GM19467 (cell line): ENCODE data around the gene MYCN.
"Not testable (repeated sequence)": the region's sequence is repeated elsewhere in the genome, so short reads cannot be mapped to it uniquely, and the experiment has no call there.

ENCODE experiments used
- ATAC-seq: cut with Tn5 transposase; IDR thresholded peaks from one replicate; pipeline ENCODE4 v1.9.1; 2021; ENCODE audit warnings: mild to moderate bottlenecking, moderate library complexity; ENCODE audit not compliant: unreplicated experiment

MYCN gene

DNA sequence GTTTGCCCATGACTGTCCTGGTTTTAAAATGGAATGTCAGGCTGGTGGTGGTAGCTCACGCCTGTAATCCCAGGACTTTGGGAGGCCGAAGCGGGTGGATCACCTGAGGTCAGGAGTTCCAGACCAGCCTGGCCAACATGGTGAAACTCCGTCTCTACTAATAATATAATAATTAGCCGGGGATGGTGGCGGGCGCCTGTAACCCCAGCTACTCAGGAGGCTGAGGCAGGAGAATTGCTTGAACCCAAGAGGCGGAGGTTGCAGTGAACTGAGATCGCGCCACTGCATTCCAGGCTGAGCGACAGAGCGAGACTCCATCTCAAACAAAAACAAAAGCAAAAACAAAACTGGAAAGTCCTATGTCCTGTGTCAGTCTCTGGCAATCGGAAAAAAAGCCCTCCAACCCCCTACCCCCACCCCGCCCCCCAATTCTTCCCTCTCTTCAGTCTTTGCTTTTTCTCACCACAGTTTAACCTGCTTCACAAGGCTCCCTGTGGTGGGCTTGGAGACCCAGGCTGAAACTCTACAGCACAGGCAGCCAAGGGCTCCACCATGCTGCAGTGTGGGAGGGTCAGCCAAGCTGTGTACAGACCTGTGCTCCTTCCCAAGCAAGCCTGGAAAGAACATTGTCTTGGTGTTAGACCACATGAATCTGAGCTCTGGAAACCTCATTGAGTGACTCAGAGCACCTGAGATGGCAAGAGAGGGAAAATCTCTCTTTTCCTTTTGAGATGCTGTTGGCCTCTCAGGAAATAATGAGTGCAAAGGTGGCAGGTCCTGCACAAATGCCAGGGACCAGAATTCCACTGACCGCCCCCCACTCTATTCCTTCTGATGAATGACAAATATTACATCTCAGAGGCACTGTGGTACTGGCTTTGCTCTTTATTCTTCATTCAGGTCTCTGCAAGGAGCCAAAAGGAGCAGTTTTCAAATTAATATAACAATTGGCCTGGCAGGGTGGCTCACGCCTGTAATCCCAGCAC is 16.7 kb downstream of the MYCN start:
- ATAC-seq = no peak

DNA sequence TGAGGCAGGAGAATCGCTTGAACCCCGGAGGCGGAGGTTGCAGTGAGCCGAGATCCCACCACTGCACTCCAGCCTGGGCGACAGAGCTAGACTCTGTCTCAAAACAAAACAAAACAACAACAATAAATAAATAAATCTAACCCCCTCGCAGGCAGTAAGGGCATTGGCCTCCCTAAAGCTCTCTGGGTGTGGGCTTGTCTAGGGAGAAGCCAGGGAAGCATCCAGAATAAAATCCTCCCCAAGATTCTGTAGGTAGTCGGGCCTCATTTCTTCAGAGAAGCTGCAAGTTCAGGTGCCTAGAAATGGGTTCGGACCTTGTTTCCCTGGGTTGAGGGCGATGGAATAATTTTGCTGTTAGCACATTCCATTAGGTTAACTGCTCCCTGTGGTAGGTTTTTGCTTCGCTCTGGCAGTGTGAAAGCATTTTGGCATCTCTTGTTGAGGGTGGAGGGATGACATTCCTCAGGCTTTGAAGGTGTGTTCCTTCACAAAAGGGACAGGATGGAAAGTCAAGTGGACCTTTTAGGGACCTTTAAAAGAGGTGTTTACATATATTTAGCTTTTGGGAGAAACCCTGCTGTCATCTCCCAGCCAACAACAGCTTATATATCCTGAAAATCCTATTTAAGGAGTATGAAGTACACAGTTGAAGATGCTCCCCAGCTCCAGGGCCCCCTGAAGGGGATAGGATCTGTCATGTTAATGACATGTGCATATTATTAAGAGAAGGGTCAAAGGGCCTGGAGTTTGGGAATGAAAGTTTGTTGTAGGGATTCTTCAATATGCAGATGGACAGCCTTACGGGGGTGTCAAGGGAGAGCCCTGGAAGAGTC is 17.7 kb downstream of the MYCN start:
- ATAC-seq = no peak

DNA sequence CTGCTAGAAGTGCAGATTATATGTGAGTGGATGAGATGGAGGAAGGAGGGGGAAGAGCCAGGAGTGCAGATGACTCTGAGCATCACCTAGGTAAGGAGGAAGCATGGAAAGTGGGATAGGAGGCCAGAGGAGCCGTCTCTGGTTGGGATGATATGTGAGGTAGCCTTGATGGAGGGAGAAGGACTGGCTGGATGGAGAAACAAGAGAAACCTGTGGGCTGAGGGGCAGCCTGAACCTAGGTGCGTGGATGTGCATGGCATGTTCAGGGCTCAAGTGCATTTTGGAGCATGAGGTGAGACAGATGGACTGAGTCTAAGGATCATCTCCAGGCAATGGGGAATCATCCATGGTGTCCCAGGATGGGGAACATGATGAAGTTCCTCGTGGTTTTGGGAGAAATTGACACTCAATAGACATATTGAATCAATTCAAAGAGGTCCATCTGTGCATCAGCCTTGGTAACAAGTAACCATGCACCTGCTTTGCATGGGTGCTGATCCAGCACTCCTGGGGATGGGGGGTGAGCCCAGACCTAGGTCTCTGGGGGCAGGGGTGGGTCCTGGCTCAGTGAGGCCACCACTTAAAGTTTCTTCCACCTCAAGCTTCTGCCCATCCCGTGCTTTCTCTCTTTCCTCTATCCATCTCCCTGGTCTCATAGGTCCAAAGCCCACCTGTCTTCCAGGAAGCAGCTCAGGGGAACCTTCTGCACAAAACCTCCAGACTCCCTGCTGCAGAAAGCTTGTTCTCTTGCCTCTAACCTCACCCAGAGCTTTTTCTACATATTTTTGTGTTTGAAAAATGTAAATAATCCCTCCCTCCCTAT is 19.2 kb downstream of the MYCN start:
- ATAC-seq = no peak

DNA sequence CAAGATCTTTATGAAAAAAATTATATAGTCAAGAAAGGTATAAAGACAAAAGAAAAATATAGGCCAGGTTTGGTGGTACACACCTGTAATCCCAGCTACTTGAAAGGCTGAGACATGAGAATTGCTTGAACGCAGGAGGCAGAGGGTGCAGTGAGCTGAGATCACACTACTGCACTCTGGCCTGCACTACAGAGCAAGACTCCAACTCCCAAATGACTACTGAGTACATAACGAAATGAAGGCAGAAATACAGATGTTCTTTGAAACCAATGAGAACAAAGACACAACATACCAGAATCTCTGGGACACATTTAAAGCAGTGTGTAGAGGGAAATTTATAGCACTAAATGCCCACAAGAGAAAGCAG is 19.8 kb downstream of the MYCN start:
- not testable (repeated sequence) for ATAC-seq

DNA sequence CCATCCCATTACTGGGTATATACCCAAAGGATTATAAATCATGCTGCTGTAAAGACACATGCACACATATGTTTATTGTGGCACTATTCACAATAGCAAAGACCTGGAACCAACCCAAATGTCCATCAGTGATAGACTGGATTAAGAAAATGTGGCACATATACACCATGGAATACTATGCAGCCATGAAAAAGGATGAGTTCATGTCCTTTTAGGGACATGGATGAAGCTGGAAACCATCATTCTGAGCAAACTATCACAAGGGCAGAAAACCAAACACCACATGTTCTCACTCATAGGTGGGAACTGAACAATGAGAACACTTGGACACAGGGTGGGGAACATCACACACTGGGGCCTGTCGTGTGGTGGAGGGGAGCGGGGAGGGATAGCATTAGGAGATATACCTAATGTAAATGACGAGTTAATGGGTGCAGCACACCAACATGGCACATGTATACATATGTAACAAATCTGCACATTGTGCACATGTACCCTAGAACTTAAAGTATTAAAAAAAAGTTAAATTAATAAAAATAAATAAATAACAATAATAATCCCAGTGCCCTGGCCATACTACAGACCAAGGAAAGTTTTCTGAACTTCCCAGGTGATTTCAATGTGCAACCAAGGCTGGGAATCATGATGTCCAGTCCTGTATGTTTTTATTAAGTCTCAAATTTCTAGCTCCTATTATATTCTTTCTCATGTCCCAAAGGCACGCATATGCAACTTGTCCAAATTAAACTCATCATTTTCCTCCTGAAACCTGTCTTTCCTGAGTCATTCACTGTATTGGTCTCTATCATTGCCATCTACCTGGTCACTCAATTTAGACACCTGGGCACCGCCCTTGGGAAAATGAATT is 23.0 kb downstream of the MYCN start:
- not testable (repeated sequence) for ATAC-seq

DNA sequence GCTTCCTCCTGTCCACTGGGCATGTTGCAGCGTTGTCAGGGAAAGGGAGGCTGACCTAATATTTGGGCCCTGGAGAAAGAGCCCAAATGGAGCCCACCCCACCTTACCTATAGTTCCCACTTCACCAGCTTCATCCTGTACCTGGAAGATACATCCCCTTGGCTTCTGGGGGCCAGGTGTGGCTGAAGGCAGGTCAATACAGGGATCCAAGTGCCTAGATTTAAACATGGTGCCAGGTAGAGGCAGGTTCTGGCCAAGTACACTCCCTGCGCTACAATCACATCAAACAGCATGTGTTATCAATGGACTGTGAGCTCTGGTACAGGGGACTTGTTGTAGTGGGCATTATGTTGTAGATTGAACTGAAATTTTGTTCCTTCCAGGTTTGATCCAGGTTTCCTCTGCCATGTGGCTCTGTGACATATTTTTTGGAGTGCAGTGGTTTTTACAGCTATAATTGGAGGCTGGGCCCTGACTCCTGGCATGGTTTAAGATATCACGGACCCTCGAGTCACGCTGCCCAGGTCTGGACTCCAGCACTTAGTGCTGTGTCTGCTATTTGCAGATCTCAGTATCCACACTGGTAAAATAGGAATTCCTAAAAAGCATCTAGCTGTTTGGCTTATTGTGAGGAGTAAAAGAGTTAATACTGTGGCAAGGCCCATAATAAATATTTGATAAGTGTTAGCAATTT is 23.8 kb downstream of the MYCN start:
- ATAC-seq = no peak

DNA sequence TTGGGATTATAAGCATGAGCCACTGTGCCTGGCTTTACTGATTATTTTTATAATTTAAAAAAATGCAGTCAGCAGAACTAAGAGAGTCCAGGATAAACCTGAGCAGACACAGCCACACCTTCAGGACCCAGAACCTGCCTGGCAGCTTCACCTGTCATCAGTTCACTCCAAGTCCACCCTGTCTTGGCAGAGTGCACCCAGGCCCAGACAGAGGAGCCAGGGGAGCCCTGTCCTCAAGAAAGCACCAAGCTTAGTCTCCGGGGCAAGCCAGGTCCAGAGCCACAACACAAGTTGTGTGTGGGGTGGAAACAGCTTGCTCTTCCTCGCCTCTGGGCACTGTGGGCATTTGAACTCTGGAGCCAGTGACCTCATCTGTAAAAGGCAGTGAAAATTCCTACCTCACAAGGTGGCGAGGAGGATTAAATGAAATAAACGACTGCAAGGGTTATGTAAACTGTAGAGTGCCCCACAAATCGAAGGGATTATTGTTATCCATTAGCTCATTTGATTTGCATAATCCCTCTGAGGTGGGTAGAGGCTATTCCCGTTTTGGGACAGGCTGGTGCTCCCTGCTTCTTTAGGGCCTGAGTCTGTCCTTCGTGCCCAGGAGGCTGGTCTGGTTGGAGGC is 24.7 kb downstream of the MYCN start:
- no peak for ATAC-seq

DNA sequence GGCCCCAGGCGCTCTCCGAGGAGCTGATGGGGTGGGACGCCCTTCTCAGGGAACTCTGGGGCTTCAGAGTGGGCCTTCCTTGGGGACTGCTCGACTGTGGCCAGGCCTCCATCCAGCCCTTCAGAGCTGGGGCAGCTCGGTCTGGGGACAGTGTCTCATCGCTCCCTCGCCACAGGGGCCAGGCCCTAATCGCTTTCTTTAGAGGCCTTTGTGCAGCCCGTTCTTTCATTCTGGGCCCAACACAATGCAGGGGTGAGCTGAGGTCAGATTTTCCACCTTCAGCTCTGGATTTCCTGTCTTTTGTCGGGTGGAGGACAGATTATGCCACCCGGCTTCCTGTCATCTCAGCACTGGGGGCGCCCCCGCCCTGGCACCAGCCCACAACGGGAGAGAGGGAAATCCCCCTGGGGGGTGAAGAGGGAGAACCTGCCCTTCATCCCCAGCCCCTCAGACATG is 25.2 kb downstream of the MYCN start:
- ATAC-seq = no peak

DNA sequence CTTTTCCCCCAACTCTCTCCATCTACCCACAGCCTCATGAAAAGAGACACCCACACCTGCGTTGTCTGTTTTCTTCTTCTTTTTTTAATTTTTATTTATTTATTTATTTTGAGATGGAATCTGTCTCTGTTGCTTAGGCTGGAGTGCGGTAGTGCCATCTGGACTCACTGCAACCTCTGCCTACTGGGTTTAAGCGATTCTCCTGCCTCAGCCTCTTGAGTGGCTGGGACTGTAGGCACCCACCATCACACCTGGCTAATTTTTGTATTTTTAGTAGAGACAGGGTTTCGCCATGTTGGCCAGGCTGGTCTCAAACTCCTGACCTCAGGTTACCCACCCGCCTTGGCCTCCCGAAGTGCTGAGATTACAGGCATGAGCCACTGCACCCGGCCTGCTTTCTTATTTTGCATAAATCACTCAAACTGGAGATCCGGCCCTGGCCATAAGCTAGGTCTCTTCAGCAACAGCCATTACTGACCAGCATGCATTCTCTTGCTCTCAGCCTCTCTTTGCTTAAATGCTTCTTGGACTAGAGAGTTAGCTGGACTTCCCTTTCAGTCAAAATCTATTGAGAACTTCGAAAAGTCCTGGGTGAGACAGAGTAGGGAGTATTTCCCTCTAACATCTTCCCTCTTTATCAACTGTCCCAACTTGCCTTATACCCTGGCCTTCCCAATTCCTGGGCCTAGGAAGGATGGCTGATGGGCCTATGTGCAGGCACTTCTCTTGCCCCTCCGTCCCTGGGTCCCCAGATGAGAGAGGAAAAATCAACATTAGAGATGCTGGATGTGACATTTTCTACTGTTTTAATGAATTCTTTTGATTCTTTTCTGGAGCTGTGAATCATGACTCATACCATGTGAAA is 27.3 kb downstream of the MYCN start:
- ATAC-seq = no peak

DNA sequence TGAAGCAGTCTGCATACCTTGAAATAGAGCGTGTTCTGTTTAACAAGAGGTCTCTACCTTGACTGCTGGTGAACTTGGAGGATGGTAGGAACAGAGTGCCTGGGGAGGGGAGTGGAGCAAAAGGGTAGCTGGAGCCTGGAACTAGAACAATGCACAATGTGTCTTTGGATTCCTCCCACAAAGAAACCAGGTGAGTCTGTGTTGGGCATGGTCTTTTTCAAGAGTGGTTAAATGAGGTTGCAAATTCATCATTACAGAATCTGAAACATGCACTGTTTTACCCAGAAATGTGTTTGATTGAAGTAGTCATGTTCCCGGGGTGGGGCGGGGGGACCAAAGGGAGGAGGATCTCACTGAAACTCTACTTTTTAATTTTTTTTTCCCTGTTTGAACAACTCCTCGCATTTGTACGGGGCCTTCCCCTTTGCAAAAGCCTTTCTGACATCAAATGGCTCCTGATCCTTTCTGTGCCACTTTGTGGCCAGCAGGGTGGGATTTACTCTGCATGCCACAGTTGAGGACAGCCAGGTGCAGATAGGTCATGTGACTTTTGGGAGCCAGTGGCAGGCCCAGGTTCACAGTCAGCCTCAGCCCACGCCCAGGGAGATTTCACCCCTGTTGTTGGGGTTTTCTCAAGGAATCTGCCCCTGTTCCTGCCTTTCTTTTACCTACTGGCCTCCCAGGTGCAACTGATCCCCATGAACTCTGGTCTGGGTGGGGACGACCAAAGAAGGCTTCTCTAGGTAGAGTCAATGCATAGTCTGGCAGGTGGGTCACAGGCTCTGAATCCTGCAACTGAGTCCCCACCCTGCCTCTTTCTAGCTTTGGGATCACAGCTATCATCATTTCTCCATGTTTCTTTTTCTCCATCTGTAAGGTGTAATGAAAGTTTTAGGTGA is 28.2 kb downstream of the MYCN start:
- ATAC-seq = no peak

DNA sequence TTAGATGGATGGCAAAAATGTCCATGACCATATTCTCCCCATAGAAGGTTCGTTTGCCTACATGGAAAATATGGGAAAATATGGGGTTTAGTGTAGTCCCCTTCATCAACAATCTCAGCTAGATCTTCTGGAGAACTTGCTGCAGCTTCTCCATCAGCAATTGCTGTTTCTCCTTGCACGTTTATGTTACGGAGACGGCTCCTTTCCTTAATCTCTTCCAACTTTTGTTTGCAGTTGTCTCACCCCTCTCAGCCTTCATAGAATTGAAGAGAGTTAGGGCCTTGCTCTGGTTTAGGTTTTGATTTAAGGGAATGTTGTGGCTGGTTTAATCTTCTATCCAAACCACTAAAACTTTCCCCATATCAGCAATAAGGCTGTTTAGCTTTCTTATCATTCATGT is 28.9 kb downstream of the MYCN start:
- ATAC-seq = no peak

DNA sequence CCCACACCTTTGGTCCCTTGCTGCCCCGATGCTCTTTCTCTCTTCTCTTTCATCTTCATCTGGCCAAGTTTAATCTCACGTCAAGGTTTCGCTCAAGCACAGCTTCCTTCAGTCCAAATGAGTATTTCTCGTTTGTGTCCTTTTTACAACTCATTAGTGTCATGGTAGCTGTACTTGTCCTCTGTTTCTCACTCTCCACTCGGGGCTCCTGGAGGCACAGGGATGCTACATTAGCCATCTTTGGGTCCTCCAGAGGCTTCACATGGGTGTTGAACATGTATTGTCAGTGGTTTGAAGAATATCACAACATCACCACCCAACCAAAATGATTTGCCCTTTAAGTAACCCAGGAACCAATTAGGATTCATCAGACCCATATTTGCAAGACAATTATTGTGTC is 30.4 kb downstream of the MYCN start:
- no peak for ATAC-seq

DNA sequence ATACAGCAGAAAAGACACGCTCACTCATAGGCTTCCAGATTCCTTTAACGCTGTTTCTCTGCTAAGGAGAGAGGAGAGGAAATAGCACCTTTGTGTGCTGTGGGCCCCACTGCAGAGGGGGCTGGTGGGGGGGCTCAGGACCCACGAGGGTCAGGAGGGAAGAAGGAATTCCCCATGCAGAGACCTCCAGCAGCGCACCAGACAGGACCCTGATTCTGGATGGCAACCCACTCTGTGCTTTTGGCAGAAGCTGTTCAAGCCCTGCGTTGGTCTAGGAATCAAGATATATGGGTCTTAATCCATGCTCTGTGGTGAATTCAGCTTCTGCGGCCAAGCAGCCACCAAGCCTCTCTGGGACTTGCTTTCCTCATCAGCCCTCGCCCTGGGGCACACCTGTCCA is 31.0 kb downstream of the MYCN start:
- ATAC-seq = no peak

DNA sequence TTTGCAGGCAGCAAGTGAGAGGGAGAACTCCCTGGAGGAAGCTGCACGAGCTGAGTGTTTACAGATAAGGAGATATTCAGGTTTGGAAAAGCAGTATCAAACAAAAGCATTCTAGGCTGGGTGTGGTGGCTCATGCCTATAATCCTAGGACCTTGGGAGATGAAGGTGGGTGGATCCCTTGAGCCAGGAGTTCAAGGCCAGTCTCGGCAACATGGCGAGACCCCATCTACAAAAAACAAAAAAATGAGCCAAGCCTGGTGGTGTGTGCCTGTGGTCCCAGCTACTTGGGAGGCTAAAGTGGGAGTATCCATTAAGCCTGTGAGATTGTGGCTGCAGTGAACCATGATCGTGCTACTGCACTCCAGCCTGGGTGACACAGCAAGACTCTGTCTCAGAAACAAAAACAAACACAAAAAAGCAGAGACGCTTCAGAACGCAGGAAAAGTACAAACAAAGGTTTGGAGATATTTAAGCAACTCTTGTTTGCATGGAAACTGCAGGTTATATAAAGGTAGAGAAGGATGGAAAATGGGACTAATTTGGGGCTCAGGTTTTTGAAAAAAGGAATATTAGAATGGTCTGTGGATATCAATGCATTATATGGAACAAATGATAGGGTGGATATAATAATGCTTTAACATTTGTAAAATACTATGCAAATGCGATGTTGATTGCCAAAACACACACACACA is 31.6 kb downstream of the MYCN start:
- no peak for ATAC-seq

DNA sequence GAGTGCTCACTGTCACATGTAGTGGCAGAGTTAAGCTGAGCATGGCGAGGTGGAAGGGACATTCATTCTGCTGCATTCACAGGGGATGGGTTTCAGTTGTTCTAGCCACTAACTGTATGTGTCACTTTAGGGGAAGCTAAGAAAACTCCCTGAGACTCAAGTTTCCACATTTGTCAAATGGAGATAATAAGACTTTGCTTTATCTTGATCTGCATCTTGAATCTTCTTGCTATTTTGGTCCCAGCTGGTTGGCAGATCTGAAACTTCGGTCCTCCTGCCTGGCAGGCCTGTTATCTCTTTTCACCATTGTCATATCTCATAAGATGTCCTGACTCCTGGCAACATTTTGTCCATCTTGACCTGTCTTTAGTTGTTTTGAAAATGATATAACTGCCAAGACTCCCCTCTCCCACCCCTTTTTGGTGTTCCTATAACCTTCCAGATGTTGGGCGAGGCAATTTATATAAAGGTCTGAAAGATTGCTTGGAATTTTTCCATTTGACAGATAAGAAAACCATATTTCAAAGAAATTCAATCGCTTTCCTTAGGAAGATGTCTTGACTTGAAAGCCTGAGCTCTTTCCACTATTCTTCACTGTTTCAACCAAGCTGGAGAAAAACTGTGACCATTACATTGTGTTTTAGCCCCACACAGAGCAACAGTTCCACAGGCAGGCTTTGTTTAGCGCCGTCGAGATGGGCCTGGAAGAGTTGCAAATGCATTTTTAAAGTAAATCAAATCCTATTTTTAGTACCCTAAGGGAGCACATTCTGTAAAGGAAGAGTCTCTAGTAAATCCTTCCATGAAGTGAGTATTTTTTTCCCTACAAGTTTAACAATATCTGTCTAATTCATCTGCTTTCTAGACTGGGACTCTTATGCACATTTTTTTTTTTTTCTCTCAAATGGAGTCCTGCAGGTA is 33.4 kb downstream of the MYCN start:
- no peak for ATAC-seq
